Esophagus muscularis mucosa (tissue), 4 donors: ENCODE measurements around the gene CPLANE2. TPM values are rescaled to one million over a fixed set of nuclear protein-coding genes. Genes with fewer than 3 reads are reported as not detected.
"Not testable (repeated sequence)": the region's sequence is repeated elsewhere in the genome, so short reads cannot be mapped to it uniquely, and the experiment has no call there.

ENCODE experiments used
- DNase-seq: peaks from one replicate; pipeline ENCODE4 v3.0.0-alpha.2; 2017; ENCODE audit errors: extremely low spot score
- H3K27ac ChIP-seq, 4 donors: fragments of 200-600 bp; sonication (generic); replicated peaks in 1 of 4; 1 replicate in 3 of 4; 2 replicates in 1 of 4; pipeline ENCODE4 v1.5.1; 2016 to 2019; ENCODE audit warnings: mild to moderate bottlenecking in 1 of 4
- H3K27me3 ChIP-seq, 4 donors: fragments of 200-600 bp; sonication (generic); one replicate each; pipeline versions ENCODE4 v1.5.1 to v1.6.0; 2016 to 2019
- H3K36me3 ChIP-seq, 4 donors: fragments of 200-600 bp; sonication (generic); one replicate each; pipeline ENCODE4 v1.5.1; 2016 to 2019
- H3K4me1 ChIP-seq, 4 donors: fragments of 200-600 bp; sonication (generic); one replicate each; pipeline ENCODE4 v1.5.1; 2016 to 2019
- H3K4me3 ChIP-seq, 4 donors: fragments of 200-600 bp; sonication (generic); 1 replicate in 2 of 4; 2 replicates in 2 of 4; pipeline ENCODE4 v1.5.1; 2016 to 2019; ENCODE audit warnings: mild to moderate bottlenecking in 4 of 4, moderate library complexity in 1 of 4
- H3K9me3 ChIP-seq, 4 donors: fragments of 200-600 bp; sonication (generic); 1 replicate in 3 of 4; 2 replicates in 1 of 4; pipeline ENCODE4 v1.5.1; 2016 to 2019
- EP300 ChIP-seq: sonication (generic); formaldehyde crosslinking; IDR thresholded peaks from one replicate; pipeline ENCODE4 v1.6.1; 2017; ENCODE audit warnings: antibody characterized with exemption
- POLR2A ChIP-seq: fragments of 450-650 bp; IDR thresholded peaks from one replicate; pipeline ENCODE4 v1.6.1; 2017; ENCODE audit warnings: antibody characterized with exemption, moderate library complexity, mild to moderate bottlenecking, low read depth
- POLR2AphosphoS5 ChIP-seq, 2 donors: sonication (generic); formaldehyde crosslinking; IDR thresholded peaks; one replicate each; pipeline ENCODE4 v1.6.1; 2017; ENCODE audit warnings: antibody characterized with exemption in 2 of 2
- WGBS: methylation state at CpG from one replicate; pipeline ENCODE4 v1.1.5; 2018; 5-methylcytosine and 5-hydroxymethylcytosine counted together
- intact Hi-C: fragments of 100-400 bp; cut with DNase I; formaldehyde crosslinking; loops from one replicate; pipeline ENCODE4 v1.15.1; 2023
- total RNA-seq, 4 donors: library from RNA; depleted of rRNA; stranded (reverse); fragments of >200 nt; gene quantifications; one replicate each; pipeline versions ENCODE4 v1.1.0 to v1.2.1, GENCODE V29; 2016
- TF ChIP-seq, protein P1 (sequence below), 3 experiments: fragments of 200-600 bp in 2 of 3; fragments of 450-650 bp in 1 of 3; sonication (generic) in 2 of 3; IDR thresholded peaks; one replicate each; pipeline ENCODE4 v1.5.1; 2017 to 2019; ENCODE audit warnings: antibody characterized with exemption in 3 of 3, mild to moderate bottlenecking in 2 of 3, moderate library complexity in 1 of 3

Gene CPLANE2
- total RNA-seq, 4 donors from 2014 or later = 7.5 to 26.0 (median 12.2) TPM

DNA sequence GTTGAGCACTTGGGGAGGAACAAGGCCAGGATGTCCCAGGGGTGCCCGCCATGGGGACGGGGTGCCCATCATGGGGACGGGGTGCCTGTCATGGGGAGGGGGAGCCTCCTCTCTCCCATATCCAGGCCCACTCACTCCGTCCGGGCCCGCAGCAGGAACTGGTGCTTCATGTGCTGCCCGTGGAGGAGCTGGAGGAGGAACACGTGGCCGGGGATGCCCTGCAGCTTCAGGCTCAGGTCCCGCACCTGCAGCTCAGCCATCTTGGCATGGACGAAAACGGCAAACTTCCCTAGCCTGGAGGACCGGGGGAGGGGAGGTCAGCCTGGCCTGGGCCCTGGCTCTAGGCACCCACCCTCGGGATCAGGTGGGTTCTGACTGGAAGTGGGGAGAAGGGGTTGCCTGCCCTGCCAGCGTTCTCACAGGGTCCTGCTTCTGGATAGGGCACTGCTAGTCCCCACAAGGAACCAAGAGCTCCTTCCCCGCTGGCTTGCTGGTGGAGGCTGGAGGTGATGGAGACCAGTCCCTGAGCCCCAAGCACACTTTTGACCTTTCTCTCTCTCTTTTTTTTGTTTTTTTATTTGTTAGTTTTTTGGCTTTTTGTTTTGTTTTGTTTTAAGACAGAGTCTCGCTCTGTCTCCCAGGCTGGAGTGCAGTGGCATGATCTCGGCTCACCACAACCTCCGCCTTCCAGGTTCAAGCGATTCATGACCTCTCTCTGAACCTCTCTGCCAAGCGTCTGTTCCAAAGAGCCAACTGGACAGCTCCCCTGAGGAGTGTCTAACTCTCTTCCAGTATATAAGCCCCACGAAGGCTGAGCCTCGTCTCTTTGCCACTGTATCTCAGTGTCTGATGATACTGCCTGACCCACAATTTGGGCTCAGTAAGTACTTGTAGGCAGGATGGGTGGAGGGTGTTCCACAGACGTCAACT lies 34.4 kb downstream of the CPLANE2 start:
- TF ChIP-seq EP300 = no peak
- TF ChIP-seq, protein P1, sequence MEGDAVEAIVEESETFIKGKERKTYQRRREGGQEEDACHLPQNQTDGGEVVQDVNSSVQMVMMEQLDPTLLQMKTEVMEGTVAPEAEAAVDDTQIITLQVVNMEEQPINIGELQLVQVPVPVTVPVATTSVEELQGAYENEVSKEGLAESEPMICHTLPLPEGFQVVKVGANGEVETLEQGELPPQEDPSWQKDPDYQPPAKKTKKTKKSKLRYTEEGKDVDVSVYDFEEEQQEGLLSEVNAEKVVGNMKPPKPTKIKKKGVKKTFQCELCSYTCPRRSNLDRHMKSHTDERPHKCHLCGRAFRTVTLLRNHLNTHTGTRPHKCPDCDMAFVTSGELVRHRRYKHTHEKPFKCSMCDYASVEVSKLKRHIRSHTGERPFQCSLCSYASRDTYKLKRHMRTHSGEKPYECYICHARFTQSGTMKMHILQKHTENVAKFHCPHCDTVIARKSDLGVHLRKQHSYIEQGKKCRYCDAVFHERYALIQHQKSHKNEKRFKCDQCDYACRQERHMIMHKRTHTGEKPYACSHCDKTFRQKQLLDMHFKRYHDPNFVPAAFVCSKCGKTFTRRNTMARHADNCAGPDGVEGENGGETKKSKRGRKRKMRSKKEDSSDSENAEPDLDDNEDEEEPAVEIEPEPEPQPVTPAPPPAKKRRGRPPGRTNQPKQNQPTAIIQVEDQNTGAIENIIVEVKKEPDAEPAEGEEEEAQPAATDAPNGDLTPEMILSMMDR (IDR thresholded peaks at IDR 0.05) = no peak
- TF ChIP-seq POLR2AphosphoS5 (IDR thresholded peaks at IDR 0.05) = no peak
- no peak for TF ChIP-seq POLR2A
- no peak for DNase-seq
- no peak overlapping the region for H3K4me3 ChIP-seq
- peaks cover 9 to 25% (median 20%) of the 10 kb centered on the region in 4 donors for H3K4me1 ChIP-seq
- no peaks in the 10 kb centered on the region for H3K9me3 ChIP-seq
- H3K36me3 ChIP-seq = peaks cover 0 to 20% (median 4%) of the 10 kb centered on the region in 4 donors
- WGBS = 85% methylated on average over 15 of the region's 24 CpGs
- intact Hi-C loops = no loop called here
- H3K27ac ChIP-seq = no peak overlapping the region
- no peaks in the 10 kb centered on the region for H3K27me3 ChIP-seq

DNA sequence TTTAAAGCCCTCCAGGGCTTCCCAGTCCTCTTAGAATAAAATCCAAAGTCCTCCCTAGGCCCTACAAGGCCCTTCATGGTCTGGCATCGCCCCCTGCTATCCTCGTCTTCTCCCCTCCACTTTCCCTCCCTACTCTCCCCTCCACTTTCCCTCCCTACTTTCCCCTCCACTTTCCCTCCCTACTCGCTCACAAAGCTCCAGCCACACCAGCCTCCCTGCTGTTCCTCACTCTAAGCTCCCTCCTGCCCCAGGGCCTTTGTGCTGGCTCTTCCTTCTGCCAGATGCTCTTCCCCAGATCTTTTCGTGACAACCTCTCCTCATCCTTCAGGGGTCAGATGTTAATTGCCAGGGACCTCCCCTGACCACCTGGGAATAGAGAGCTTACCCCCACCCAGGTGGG lies 37.3 kb downstream of the CPLANE2 start:
- Histone ChIP-seq H3K4me3 (no peak overlapping the region), H3K9me3 (no peaks in the 10 kb centered on the region), H3K27ac (no peak overlapping the region), H3K36me3 (peaks cover 0 to 20% (median 4%) of the 10 kb centered on the region in 4 donors), H3K27me3 (no peaks in the 10 kb centered on the region), H3K4me1 (no peaks in the 10 kb centered on the region)
- intact Hi-C loops = no loop called here
- WGBS = 97% methylated on average over 4 of the region's 4 CpGs
- no peak for TF ChIP-seq EP300
- no peak for TF ChIP-seq POLR2AphosphoS5 (IDR thresholded peaks at IDR 0.05)
- no peak for TF ChIP-seq POLR2A
- TF ChIP-seq, protein P1 (IDR thresholded peaks at IDR 0.05) = no peak
- DNase-seq = no peak

- no peaks in the 10 kb centered on the region for H3K27me3 ChIP-seq
- no peak overlapping the region for H3K27ac ChIP-seq
- DNase-seq = no peak
- 64% methylated on average over 1 of the region's 1 CpG for WGBS
- no peaks in the 10 kb centered on the region for H3K9me3 ChIP-seq
- H3K4me3 ChIP-seq = no peak overlapping the region
- intact Hi-C loops = no loop called here
- H3K36me3 ChIP-seq = peaks cover 0 to 20% (median 4%) of the 10 kb centered on the region in 4 donors
- no peak for TF ChIP-seq POLR2AphosphoS5 (IDR thresholded peaks at IDR 0.05)
- no peak for TF ChIP-seq EP300
- TF ChIP-seq, protein P1 (IDR thresholded peaks at IDR 0.05) = no peak
- TF ChIP-seq POLR2A = no peak
- H3K4me1 ChIP-seq = no peaks in the 10 kb centered on the region
These were observed 37.9 kb downstream of the CPLANE2 start for GRCh38 chr1:16199157-16199501.

- H3K4me1 ChIP-seq = no peaks in the 10 kb centered on the region
- no peak overlapping the region for H3K4me3 ChIP-seq
- H3K9me3 ChIP-seq = no peaks in the 10 kb centered on the region
- H3K36me3 ChIP-seq = peaks cover 0 to 20% (median 4%) of the 10 kb centered on the region in 4 donors
- no peak for DNase-seq
- no peak for TF ChIP-seq EP300
- intact Hi-C loops = no loop called here
- WGBS = 92% methylated on average over 3 of the region's 8 CpGs
- H3K27ac ChIP-seq = no peak overlapping the region
- H3K27me3 ChIP-seq = no peaks in the 10 kb centered on the region
These were observed 38.4 kb downstream of the CPLANE2 start for GRCh38 chr1:16198444-16199156.

DNA sequence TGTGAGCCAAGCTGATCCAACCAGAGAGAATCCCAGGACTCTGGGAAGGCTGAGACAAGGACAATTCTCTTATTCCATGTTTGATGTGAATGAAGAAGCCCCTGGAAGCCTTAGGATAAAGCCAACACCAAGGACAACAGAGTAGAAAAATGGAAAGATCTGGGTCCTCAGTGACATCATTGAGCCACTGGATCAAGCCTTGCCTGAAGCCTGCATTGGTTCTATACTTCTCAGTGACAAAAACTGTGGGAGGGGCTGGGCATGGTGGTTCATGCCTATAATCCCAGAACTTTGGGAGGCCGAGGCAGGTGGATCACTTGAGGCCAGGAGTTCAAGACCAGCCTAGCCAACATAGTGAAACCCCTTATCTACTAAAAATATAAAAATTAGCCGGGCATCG lies 40.1 kb downstream of the CPLANE2 start:
- no peaks in the 10 kb centered on the region for H3K4me1 ChIP-seq
- no peak overlapping the region for H3K4me3 ChIP-seq
- intact Hi-C loops = no loop called here
- peaks cover 0 to 13% (median 0%) of the 10 kb centered on the region in 4 donors for H3K36me3 ChIP-seq
- no peak for TF ChIP-seq POLR2AphosphoS5 (IDR thresholded peaks at IDR 0.05)
- TF ChIP-seq POLR2A = no peak
- TF ChIP-seq EP300 = no peak
- TF ChIP-seq, protein P1 (IDR thresholded peaks at IDR 0.05) = no peak
- H3K27ac ChIP-seq = no peak overlapping the region
- H3K27me3 ChIP-seq = no peaks in the 10 kb centered on the region
- DNase-seq = no peak
- 93% methylated on average over 2 of the region's 3 CpGs for WGBS
- no peaks in the 10 kb centered on the region for H3K9me3 ChIP-seq

DNA sequence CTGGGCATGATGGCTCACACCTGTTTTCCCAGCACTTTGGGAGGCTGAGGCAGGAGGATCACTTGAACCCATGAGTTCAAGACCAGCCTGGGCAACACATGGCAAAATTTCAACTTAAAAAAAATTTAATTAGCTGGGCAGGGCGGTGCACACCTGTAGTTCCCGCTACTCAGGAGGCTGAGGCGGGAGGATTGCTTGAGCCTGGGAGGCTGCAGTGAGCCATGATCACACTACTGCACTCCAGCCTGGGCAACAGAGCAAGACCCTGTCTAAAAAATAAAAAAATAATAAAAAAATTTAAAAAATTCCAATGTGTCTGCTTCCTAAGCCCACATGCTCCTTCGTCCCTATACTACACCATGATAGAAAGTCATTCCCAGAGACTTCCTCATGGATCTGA lies 40.8 kb downstream of the CPLANE2 start:
- H3K4me3 ChIP-seq, H3K27me3 ChIP-seq, H3K9me3 ChIP-seq, intact Hi-C loops, H3K4me1 ChIP-seq, DNase-seq, H3K27ac ChIP-seq, H3K36me3 ChIP-seq: not testable (repeated sequence)
- WGBS = 86% methylated on average over 4 of the region's 4 CpGs
